Keratinocyte (primary cell): Measurements from ENCODE around the gene ADO. TPM values are rescaled to one million over a fixed set of nuclear protein-coding genes. Genes with fewer than 3 reads are reported as not detected.

ENCODE experiments used
- DNase-seq: peaks from one replicate; pipeline ENCODE4 v3.0.0-alpha.2; 2011; ENCODE audit warnings: low read depth, missing footprints, low spot score
- FAIRE-seq: peaks from 2 replicates; lab custom pipeline; 2011; peaks lifted over from hg19 to GRCh38; lab: Jason Lieb, UNC
- H2AFZ ChIP-seq: 2 replicates; pipeline ENCODE4 v1.6.0; 2012; ENCODE audit warnings: low read length, control low read depth, inconsistent platforms; ENCODE audit not compliant: control insufficient read depth
- H3K27ac ChIP-seq: 2 replicates; pipeline ENCODE4 v1.5.1; 2011; ENCODE audit warnings: low read length; ENCODE audit not compliant: control insufficient read depth, insufficient read depth
- H3K27me3 ChIP-seq: 3 replicates; pipeline ENCODE4 v1.6.0; 2011; ENCODE audit warnings: low read length; ENCODE audit not compliant: control insufficient read depth, insufficient read depth; ENCODE audit errors: extremely low read depth
- H3K36me3 ChIP-seq, 2 experiments: 2 replicates in 1 of 2; 3 replicates in 1 of 2; pipeline ENCODE4 v1.5.1; 2011; ENCODE audit warnings: low read length in 2 of 2, mild to moderate bottlenecking in 1 of 2; ENCODE audit not compliant: control insufficient read depth in 2 of 2, insufficient read depth in 2 of 2; ENCODE audit errors: extremely low read depth in 1 of 2
- H3K4me1 ChIP-seq: 3 replicates; pipeline ENCODE4 v1.5.1; 2011; ENCODE audit warnings: low read length; ENCODE audit not compliant: control insufficient read depth, insufficient read depth; ENCODE audit errors: extremely low read depth
- H3K4me2 ChIP-seq: 3 replicates; pipeline ENCODE4 v1.6.0; 2011; ENCODE audit warnings: low read depth, low read length; ENCODE audit not compliant: control insufficient read depth, insufficient read depth; ENCODE audit errors: extremely low read depth
- H3K4me3 ChIP-seq, 3 experiments: fragments of 200-600 bp in 1 of 3; sonication (generic) in 1 of 3; 2 replicates in 2 of 3; 3 replicates in 1 of 3; pipeline ENCODE4 v1.5.1; 2011 to 2016; ENCODE audit warnings: low read length in 3 of 3, mild to moderate bottlenecking in 3 of 3, control low read depth in 2 of 3, inconsistent platforms in 1 of 3, low read depth in 1 of 3, mixed read lengths in 1 of 3, mixed run types in 1 of 3, moderate library complexity in 1 of 3; ENCODE audit not compliant: control insufficient read depth in 2 of 3, insufficient read depth in 2 of 3; ENCODE audit errors: extremely low read depth in 1 of 3
- H3K79me2 ChIP-seq: 2 replicates; pipeline ENCODE4 v1.6.0; 2012; ENCODE audit warnings: low read length; ENCODE audit not compliant: control insufficient read depth, insufficient read depth
- H3K9ac ChIP-seq: 3 replicates; pipeline ENCODE4 v1.6.0; 2011; ENCODE audit warnings: low read length; ENCODE audit not compliant: control insufficient read depth, insufficient read depth; ENCODE audit errors: extremely low read depth
- H3K9me1 ChIP-seq: 3 replicates; pipeline ENCODE4 v1.6.0; 2011; ENCODE audit warnings: low read length; ENCODE audit not compliant: control insufficient read depth, insufficient read depth; ENCODE audit errors: extremely low read depth
- H3K9me3 ChIP-seq: 2 replicates; pipeline ENCODE4 v1.5.1; 2012; ENCODE audit warnings: low read depth, low read length; ENCODE audit not compliant: control insufficient read depth
- H4K20me1 ChIP-seq: 3 replicates; pipeline ENCODE4 v1.6.0; 2011; ENCODE audit warnings: low read length; ENCODE audit not compliant: control insufficient read depth, insufficient read depth; ENCODE audit errors: extremely low read depth
- CTCF ChIP-seq, 3 experiments: IDR thresholded peaks in 1 of 3; conservative IDR thresholded peaks in 1 of 3; optimal IDR thresholded peaks in 1 of 3; 2 replicates in 2 of 3; 3 replicates in 1 of 3; pipeline versions ENCODE3 to v1.5.1; 2011; ENCODE audit warnings: low read length in 3 of 3, mild to moderate bottlenecking in 3 of 3, moderate library complexity in 2 of 3, control low read depth in 1 of 3, inconsistent platforms in 1 of 3; ENCODE audit not compliant: insufficient read depth in 2 of 3; ENCODE audit errors: extremely low read depth in 1 of 3
- EZH2 ChIP-seq: IDR thresholded peaks from one replicate; pipeline ENCODE4 v1.6.1; 2012; ENCODE audit warnings: inconsistent platforms, mild to moderate bottlenecking, low read length, moderate library complexity
- dilution Hi-C: fragments of 300-500 bp; cut with MboI; formaldehyde crosslinking; loops from one replicate; pipeline ENCODE4 v1.7.0; 2020; ENCODE audit warnings: low sequenced_read_pairs; ENCODE audit not compliant: extremely low pct_ligation_motif_present
- polyA plus RNA-seq, 5 experiments: library from polyadenylated mRNA; depleted of rRNA in 3 of 5; stranded (reverse) in 3 of 5; stranded (forward) in 1 of 5; unstranded in 1 of 5; fragments of >200 nt; gene quantifications; 1 replicate in 1 of 5; 2 replicates in 3 of 5; 3 replicates in 1 of 5; pipeline versions ENCODE4 v1.2.1 to v1.2.3, GENCODE V29; 2011 to 2012; ENCODE audit warnings: missing spikeins in 2 of 5, low read depth in 1 of 5, low replicate concordance in 1 of 5

Gene ADO
- polyA plus RNA-seq, 1 donor (not counting 4 experiments of a cell fraction or from before 2014, with no cell fraction given), result 16.5 TPM

- Histone ChIP-seq H3K4me3 (no peak overlapping the region), H2AFZ (no peak overlapping the region), H3K9me1 (no peaks in the 10 kb centered on the region), H3K4me1 (no peaks in the 10 kb centered on the region), H3K36me3 (no peaks in the 10 kb centered on the region), H4K20me1 (no peaks in the 10 kb centered on the region), H3K9me3 (no peaks in the 10 kb centered on the region), H3K4me2 (no peak overlapping the region), H3K27ac (no peak overlapping the region), H3K27me3 (no peaks in the 10 kb centered on the region), H3K9ac (no peak overlapping the region), H3K79me2 (no peaks in the 10 kb centered on the region)
- TF ChIP-seq CTCF (optimal IDR thresholded peaks at IDR 0.05 in 1 of 3, IDR thresholded peaks at IDR 0.05 in 1 of 3, conservative IDR thresholded peaks at IDR 0.05 in 1 of 3; ENCODE audit: extremely low read depth in 1 of 3, insufficient read depth in 2 of 3, low read length in 3 of 3) (no peak), EZH2 (no peak)
- dilution Hi-C loops, result no loop called here
- DNase-seq, result no peak
- no peak for FAIRE-seq
Observed at GRCh38 chr10:62765726-62766125, 38.8 kb upstream of the ADO start.

GRCh38 chr10:62766386-62766785 is 38.1 kb upstream of the ADO start:
- H4K20me1 ChIP-seq, result no peaks in the 10 kb centered on the region
- no peaks in the 10 kb centered on the region for H3K9me1 ChIP-seq
- H3K27ac ChIP-seq, result no peak overlapping the region
- dilution Hi-C loops, result no loop called here
- H3K4me2 ChIP-seq, result no peak overlapping the region
- no peak overlapping the region for H3K9ac ChIP-seq
- H2AFZ ChIP-seq, result no peak overlapping the region
- FAIRE-seq (no peak), DNase-seq (no peak)
- H3K27me3 ChIP-seq, result no peaks in the 10 kb centered on the region
- H3K4me1 ChIP-seq, result no peaks in the 10 kb centered on the region
- no peaks in the 10 kb centered on the region for H3K36me3 ChIP-seq
- TF ChIP-seq EZH2, result no peak
- TF ChIP-seq CTCF (optimal IDR thresholded peaks at IDR 0.05 in 1 of 3, IDR thresholded peaks at IDR 0.05 in 1 of 3, conservative IDR thresholded peaks at IDR 0.05 in 1 of 3; ENCODE audit: extremely low read depth in 1 of 3, insufficient read depth in 2 of 3, low read length in 3 of 3), result no peak
- no peaks in the 10 kb centered on the region for H3K79me2 ChIP-seq
- no peak overlapping the region for H3K4me3 ChIP-seq
- H3K9me3 ChIP-seq, result no peaks in the 10 kb centered on the region
